ENCODE results near the gene DNAJC15. TPM values are rescaled to one million over a fixed set of nuclear protein-coding genes. Genes with fewer than 3 reads are reported as not detected.

DNAJC15 gene
- total and polyA plus RNA-seq, 2 of the 8 experiments (the other 6 are each of a cell fraction or from before 2014, with no cell fraction given), result 5.8 to 20.8 TPM

- H2AK5ac ChIP-seq (ENCODE audit: low read depth, low read length), result no peak overlapping the region
- H3K4ac ChIP-seq (replicated peaks; ENCODE audit: insufficient read length, low read depth, low read length), result no peak overlapping the region
- H3K9me3 ChIP-seq (ENCODE audit: insufficient read depth in 2 of 2, low read depth in 1 of 2, low read length in 1 of 2), result no peaks in the 10 kb centered on the region
- no peak overlapping the region for H2AFZ ChIP-seq (ENCODE audit: low read length)
- H3K14ac ChIP-seq (ENCODE audit: insufficient read length), result no peak overlapping the region
- H2BK120ac ChIP-seq (replicated peaks; ENCODE audit: low read depth, low read length), result no peak overlapping the region
- H3K9ac ChIP-seq (replicated peaks in 1 of 4; ENCODE audit: extremely low read depth in 1 of 4, low read depth in 3 of 4, low read length in 3 of 4), result no peak overlapping the region
- no peaks in the 10 kb centered on the region for H3K23me2 ChIP-seq (ENCODE audit: low read depth, low read length)
- no peak overlapping the region for H2BK15ac ChIP-seq (ENCODE audit: low read length)
- POLR2A ChIA-PET (ENCODE audit: partially characterized antibody), result interaction anchor here (2.9 kb wide), 1 partner anchor 8 kb away, joined by 11 read pairs; no protein-coding TSS in a partner anchor
- no peaks in the 10 kb centered on the region for H3K36me3 ChIP-seq (ENCODE audit: control insufficient read depth in 2 of 4, insufficient read depth in 4 of 4, low read length in 3 of 4)
- WGBS, 2 experiments (ENCODE audit: extremely low coverage in 1 of 2, insufficient coverage in 1 of 2, insufficient read length in 1 of 2, insufficient replicate concordance in 2 of 2, low coverage in 1 of 2, low lambda C conversion rate in 2 of 2, missing lambda C conversion rate in 1 of 2), result 11% methylated on average over 1 of the region's 1 CpG; no CpG with 5 or more reads in 1 of the 2 experiments
- no peaks in the 10 kb centered on the region for H3K79me2 ChIP-seq (ENCODE audit: control insufficient read depth in 1 of 2, insufficient read depth in 2 of 2, low read length in 2 of 2)
- no peak overlapping the region for H3K23ac ChIP-seq (ENCODE audit: insufficient read length)
- H3K4me2 ChIP-seq (ENCODE audit: insufficient read depth in 1 of 2, low read depth in 2 of 2, low read length in 2 of 2), result peak overlapping the region; percentile 6 to 46; a peak in 1 of 4 replicates
- H2BK12ac ChIP-seq (ENCODE audit: low read depth, low read length), result no peak overlapping the region
- no peaks in the 10 kb centered on the region for H3K27me3 ChIP-seq (replicated peaks in 1 of 4; ENCODE audit: control insufficient read depth in 3 of 4, extremely low read depth in 1 of 4, insufficient read depth in 3 of 4, low read length in 3 of 4)
- FAIRE-seq, result peak; percentile 96
- H3K27ac ChIP-seq (ENCODE audit: low read depth, low read length), result no peak overlapping the region
- no peaks in the 10 kb centered on the region for H3K79me1 ChIP-seq (ENCODE audit: low read depth, low read length)
- no peak overlapping the region for H2BK20ac ChIP-seq (ENCODE audit: low read length)
- no peak overlapping the region for H3K56ac ChIP-seq (replicated peaks; ENCODE audit: insufficient read length, low read depth, low read length)
- no peak overlapping the region for H4K5ac ChIP-seq (ENCODE audit: insufficient read length, low read depth, low read length)
- H4K8ac ChIP-seq (ENCODE audit: extremely low read depth, insufficient read depth, low read length), result no peak overlapping the region
- TF ChIP-seq RNF2 (IDR thresholded peaks at IDR 0.05; ENCODE audit: borderline replicate concordance, low read depth, low read length, missing control alignments, poor library complexity, severe bottlenecking), result no peak
- TF ChIP-seq YY1 (IDR thresholded peaks at IDR 0.05; ENCODE audit: low read depth, low read length), result peak; percentile 42; the same call in 1 of the 2 replicates
- 0 out of 2 replicates have a peak, but pooled peaks have one; percentile 11 for TF ChIP-seq RXRA (IDR thresholded peaks at IDR 0.05; ENCODE audit: insufficient read depth, low read depth, low read length)
- no peak for TF ChIP-seq SAP30 (IDR thresholded peaks at IDR 0.05; ENCODE audit: insufficient read depth, insufficient replicate concordance, low read length)
- 0 out of 2 replicates have a peak, but pooled peaks have one; percentile 11 for TF ChIP-seq SP1 (IDR thresholded peaks at IDR 0.05; ENCODE audit: low read depth, low read length)
- TF ChIP-seq HDAC2 (IDR thresholded peaks at IDR 0.05; ENCODE audit: borderline replicate concordance in 1 of 2, low read depth in 2 of 2, low read length in 2 of 2), result peak; percentile 20 to 59; a peak in 1 of 4 replicates
- peak; percentile 57; the same call in 1 of the 2 replicates for TF ChIP-seq POU5F1 (IDR thresholded peaks at IDR 0.05; ENCODE audit: low read depth, low read length)
- TF ChIP-seq RAD21 (IDR thresholded peaks at IDR 0.05 in 1 of 2, conservative IDR thresholded peaks at IDR 0.05 in 1 of 2; ENCODE audit: low read depth in 2 of 2, low read length in 2 of 2), result peak in 1 of 2 experiments; percentile 10; a peak in 1 of 4 replicates
- TF ChIP-seq EP300 (IDR thresholded peaks at IDR 0.05; ENCODE audit: borderline replicate concordance in 1 of 2, low read depth in 2 of 2, low read length in 2 of 2), result peak in 1 of 2 experiments; percentile 31; a peak in 1 of 3 replicates
- no peak for DNase-seq (ENCODE audit: low read depth in 1 of 2, low spot score in 2 of 2)
- no peak overlapping the region for H3K18ac ChIP-seq (ENCODE audit: extremely low read depth, low read length)
- peaks cover 0 to 9% (median 7%) of the 10 kb centered on the region in 4 experiments; a peak in 4 of 7 replicates for H3K4me1 ChIP-seq (replicated peaks in 1 of 4; ENCODE audit: control insufficient read depth in 3 of 4, insufficient read depth in 4 of 4, low read length in 3 of 4)
- CTCF ChIA-PET (ENCODE audit: partially characterized antibody), result interaction anchor here (0.6 to 2.5 kb wide), 5 partner anchors 9 to 546 kb away, joined by 3 to 7 read pairs (median 6); no protein-coding TSS in a partner anchor
- no peak overlapping the region for H4K91ac ChIP-seq (replicated peaks; ENCODE audit: insufficient read length, low read length)
- no peak overlapping the region for H3K4me3 ChIP-seq (ENCODE audit: extremely low read depth in 1 of 4, insufficient read depth in 2 of 4, low read depth in 3 of 4, low read length in 4 of 4)
- H4K20me1 ChIP-seq (replicated peaks in 1 of 2; ENCODE audit: control insufficient read depth in 1 of 2, insufficient read depth in 2 of 2, low read length in 2 of 2), result no peaks in the 10 kb centered on the region
- no peak overlapping the region for H2BK5ac ChIP-seq (ENCODE audit: low read depth, low read length)
These were observed 117.6 kb downstream of the DNAJC15 start for GRCh38 chr13:43140985-43141384.
